HUDEP-2 (cell line): ENCODE results near the gene TRPC3.
A peak's percentile ranks its signal among the peaks of the same experiment; 100 is the strongest.

ENCODE experiments used
- DNase-seq, 76 experiments: peaks; one replicate each; lab custom pipeline; 2025; ENCODE audit not compliant: unreplicated experiment in 76 of 76; lab: John Stamatoyannopoulos, UW

TRPC3 gene

DNA sequence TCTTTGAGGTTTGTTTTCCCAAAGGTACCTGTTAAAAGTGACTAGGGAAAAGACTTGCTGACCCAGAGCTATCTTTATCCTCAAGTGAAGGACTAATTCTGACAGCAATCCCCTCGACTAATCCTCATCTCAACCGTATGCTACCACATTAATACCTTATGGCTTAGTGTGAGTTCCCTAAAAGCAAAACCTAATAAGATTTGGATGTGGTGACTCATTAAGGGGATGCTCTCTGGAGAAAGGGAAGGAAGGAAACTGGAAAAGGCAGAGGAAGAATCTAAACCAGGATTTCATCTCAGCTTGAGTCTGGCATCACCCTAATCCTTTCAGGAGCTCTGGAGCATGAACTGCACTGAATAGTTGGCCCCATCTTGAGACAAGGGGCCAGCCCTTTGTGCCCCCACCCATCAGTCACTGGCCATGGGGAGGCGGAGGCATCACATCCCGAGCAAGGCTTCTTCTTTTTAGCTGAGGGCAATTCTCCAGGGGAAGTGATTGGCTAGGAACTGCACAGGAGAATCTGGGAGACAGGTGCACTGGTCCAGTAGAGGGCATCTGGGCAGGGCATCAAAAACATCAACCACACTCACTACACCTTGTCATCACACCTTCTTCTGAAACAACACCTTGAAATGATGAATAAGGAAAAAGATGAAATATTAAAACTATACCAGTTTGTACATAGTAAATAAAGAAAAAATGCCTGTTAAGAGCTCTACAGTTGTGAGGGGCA lies 74.7 kb downstream of the TRPC3 start:
- DNase-seq, result no peak

DNA sequence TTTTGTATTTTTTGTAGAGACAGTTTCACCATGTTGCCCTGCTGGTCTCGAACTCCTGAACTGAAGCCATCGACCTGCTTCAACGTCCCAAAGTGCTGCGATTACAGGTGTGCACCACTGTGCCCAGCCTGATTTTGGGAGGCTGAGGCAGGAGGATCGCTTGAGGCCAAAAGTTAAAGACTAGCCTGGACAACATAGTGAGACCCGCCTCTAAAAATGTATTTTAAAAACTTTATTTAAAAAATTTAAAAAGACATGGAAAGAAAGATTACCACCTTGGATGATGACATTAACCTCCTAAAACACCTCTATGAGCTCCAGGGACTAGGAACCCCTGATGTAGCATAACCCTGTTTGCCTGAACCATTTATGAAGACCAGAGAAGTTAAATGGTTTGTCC lies 75.8 kb downstream of the TRPC3 start:
- no peak for DNase-seq

DNA sequence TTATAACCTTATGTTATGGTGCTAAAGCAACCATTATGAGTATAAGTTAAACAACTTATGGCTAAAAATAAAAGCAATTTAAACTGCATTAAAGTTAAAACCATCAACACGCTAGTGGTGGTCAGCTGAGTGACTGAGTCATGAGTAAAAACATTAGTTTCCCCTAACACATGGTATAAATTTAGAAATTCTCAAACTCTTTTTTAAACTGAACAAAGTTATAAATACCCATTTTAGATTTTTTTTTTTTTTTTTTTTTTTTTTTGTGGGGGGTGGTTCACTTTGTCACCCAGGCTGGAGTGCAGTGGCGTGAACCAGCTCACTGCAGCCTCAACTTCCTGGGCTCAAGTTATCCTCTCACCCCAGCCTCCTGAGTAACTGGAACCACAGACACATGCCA lies 76.2 kb downstream of the TRPC3 start:
- DNase-seq, result no peak

- no peak for DNase-seq
Measured at GRCh38 chr4:121873604-121874003, 78.3 kb downstream of the TRPC3 start.

DNA sequence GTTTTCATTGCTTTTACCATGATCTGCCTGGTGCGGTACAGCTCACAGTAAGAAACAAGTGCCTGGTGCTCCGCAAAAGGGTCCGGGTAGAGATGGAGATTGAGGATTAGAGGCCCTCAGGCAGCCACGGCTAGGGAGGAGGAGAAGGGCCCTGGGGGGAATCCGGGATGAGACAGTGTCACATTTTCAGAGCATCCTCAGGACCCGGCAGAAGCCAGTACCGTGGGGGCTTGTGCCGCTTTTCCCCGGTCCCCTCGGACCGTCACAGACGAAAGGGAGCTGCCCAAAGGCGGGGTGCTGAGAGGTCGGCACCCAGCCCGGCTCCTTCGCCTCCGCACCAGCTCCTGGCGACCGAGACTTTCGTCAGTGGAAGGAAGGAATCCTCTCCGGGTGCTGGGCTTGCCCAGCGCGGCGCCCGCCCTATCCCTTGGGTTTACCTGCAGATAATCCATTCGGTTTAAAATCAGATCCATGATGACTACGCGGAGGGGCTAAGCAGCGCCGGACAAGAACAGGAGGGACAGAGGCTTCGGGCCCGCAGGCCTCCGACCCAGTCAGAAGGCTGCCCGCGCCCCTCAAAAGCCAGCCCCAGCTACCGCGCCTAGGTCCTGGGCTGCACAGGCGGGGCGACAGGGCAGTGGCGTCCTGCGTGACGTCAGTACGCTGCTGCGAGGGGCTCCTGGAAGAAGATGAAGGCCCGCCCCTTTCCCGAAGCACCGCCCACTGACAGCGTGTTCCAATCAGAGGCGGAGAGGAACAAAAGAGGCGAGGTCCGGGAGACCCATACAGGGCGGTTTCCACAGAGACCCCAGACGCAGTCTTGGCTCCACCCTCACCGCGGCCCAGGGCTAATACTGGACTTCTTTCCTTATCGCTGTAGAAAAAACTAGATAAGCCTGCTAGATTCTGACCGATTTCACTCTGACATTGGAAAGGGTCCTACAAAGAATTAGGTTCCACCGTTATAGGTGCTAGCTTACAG lies 81.7 kb downstream of the TRPC3 start, which contains the start of gene BBS7:
BBS7 (minus strand) TSS at position 634 of the 982 bp plus-strand sequence; CDS start at position 473, 161 bp downstream.
- peak; percentile 37 to 98 (median 93) for DNase-seq

GRCh38 chr4:121863799-121864198 lies 88.1 kb downstream of the TRPC3 start:
- DNase-seq, result no peak

- DNase-seq, result peak in 2 of 76 experiments; percentile 1 to 2
Measured at GRCh38 chr4:121861426-121861825, 90.4 kb downstream of the TRPC3 start.

DNA sequence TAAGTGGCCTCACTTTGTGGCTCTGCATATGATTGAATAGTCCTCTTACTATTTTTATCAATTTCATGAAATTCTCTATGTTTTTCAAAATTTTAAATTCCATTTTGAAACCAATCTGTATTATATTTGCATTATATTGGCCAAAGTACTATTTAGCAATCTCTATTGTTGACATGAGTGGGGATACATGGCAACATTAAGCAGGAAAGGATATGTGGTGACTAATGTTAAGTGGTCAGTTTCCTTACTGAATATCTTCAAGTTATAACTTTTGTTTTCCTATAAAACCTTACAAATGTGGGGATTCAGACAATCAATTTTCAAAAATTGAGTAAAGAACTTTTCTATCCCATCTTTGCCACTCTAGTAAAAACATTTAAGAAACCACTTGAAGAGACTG lies 91.7 kb downstream of the TRPC3 start:
- no peak for DNase-seq

GRCh38 chr4:121851354-121851753 lies 100.5 kb downstream of the TRPC3 start:
- no peak for DNase-seq

DNA sequence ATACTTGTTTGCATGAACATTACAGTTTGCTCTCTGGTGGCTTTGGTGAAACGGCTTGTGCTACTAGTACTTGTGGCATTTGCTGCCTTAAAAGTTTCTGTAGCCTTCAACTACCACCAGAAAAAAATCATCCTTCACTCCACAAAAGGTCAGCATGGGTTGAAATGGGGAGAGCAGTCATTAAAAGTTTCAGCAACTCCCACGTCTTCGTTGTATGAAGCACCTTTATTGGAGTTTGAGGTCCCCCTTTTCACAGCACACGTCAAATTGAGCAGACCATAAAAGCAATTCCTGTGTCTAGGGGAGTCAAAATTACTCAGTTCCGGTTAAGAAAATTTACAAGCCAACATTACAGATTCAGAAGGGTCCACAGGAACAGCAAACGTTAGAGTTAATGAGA lies 105.2 kb downstream of the TRPC3 start:
- no peak for DNase-seq

- no peak for DNase-seq
Measured at GRCh38 chr4:121842862-121843261, 109.0 kb downstream of the TRPC3 start.

DNA sequence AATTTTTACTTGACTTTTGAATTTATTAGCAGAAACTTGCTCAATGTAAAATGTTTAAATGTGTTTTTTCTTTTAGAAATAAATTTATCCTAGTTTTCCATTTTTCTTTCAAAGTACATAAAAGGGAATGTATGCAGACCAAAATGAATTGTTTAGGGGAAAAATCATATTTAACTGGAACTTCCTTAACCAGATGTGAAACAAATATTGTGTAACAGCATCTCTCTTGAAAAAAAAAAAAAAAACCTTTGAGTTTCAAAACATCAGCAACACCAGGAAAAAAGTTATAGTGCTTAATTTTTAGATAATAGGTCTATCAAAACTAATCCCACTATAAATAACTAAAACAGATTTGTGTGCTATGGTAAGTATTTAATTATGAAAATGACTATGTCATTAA lies 113.7 kb downstream of the TRPC3 start:
- no peak for DNase-seq

- no peak for DNase-seq
Measured at GRCh38 chr4:121829511-121829910, 122.3 kb downstream of the TRPC3 start.
